K562 (cell line): ENCODE measurements around the gene PRELID3B. TPM values are rescaled to one million over a fixed set of nuclear protein-coding genes. Genes with fewer than 3 reads are reported as not detected.

ENCODE experiments used
- ARID3B ChIP-seq: fragments of 250-450 bp; sonication (Bioruptor Pico); IDR thresholded peaks from 2 replicates; pipeline ENCODE4 v1.4.0; 2020; ENCODE audit warnings: borderline replicate concordance
- HMG20B ChIP-seq: fragments of 250-450 bp; sonication (Bioruptor Pico); IDR thresholded peaks from 2 replicates; pipeline ENCODE4 v1.5.0; 2021; ENCODE audit warnings: mild to moderate bottlenecking
- POLR2G ChIP-seq: fragments of 200-400 bp; formaldehyde crosslinking; IDR thresholded peaks from 2 replicates; pipeline ENCODE4 v1.6.1; 2017; ENCODE audit warnings: low read depth, mild to moderate bottlenecking, antibody characterized with exemption, low read length, moderate library complexity
- PPARD ChIP-seq: fragments of 250-450 bp; sonication (Bioruptor Pico); IDR thresholded peaks from 2 replicates; pipeline ENCODE4 v1.8.0; 2022; ENCODE audit warnings: inconsistent platforms, mild to moderate bottlenecking, moderate library complexity
- RFX5 ChIP-seq: IDR thresholded peaks from 2 replicates; pipeline ENCODE4 v1.6.1; 2011; ENCODE audit warnings: low read depth, mild to moderate bottlenecking, improper control_type of control experiment, low read length
- SRSF1 ChIP-seq: fragments of 200-400 bp; formaldehyde crosslinking; IDR thresholded peaks from 2 replicates; pipeline ENCODE4 v1.6.1; 2017; ENCODE audit warnings: mild to moderate bottlenecking, low read depth, low read length, moderate library complexity
- USF2 ChIP-seq: sonication (generic); formaldehyde crosslinking; IDR thresholded peaks from 2 replicates; pipeline ENCODE4 v1.5.0; 2020; ENCODE audit warnings: missing genetic modification reagents
- ZNF12 ChIP-seq: sonication (generic); formaldehyde crosslinking; IDR thresholded peaks from 2 replicates; pipeline ENCODE4 v1.4.0; 2020; ENCODE audit warnings: mild to moderate bottlenecking, missing genetic modification reagents
- ZNF263 ChIP-seq: sonication (generic); formaldehyde crosslinking; IDR thresholded peaks from 2 replicates; pipeline ENCODE4 v1.8.0; 2022; ENCODE audit warnings: mild to moderate bottlenecking, missing genetic modification reagents, borderline replicate concordance
- ZNF764 ChIP-seq: fragments of 250-450 bp; sonication (Bioruptor Pico); IDR thresholded peaks from 2 replicates; pipeline ENCODE4 v1.4.0; 2020; ENCODE audit warnings: low read depth, mild to moderate bottlenecking, moderate library complexity
- polyA plus RNA-seq, 8 experiments: library from polyadenylated mRNA; depleted of rRNA in 4 of 8; stranded (reverse) in 5 of 8; unstranded in 3 of 8; fragments of >200 nt; fragmentation: Nextera tagmentation in 2 of 8; fragmentation: Illumina TruSeq in 1 of 8; extraction: Ambion mirVana in 2 of 8; extraction: Trizol in 1 of 8; gene quantifications; 2 replicates each; pipeline versions ENCODE4 v1.2.1 to v1.2.3, GENCODE V29; 2011 to 2014; ENCODE audit warnings: inconsistent platforms in 1 of 8, missing spikeins in 1 of 8
- total RNA-seq, 7 experiments: library from RNA; depleted of rRNA in 6 of 7; stranded (reverse); fragments of >200 nt in 6 of 7; fragmentation: Illumina TruSeq in 2 of 7; extraction: Trizol in 2 of 7; gene quantifications; 2 replicates each; pipeline versions ENCODE4 v1.2.1 to v1.2.3, GENCODE V29; 2011 to 2021; ENCODE audit warnings: low replicate concordance in 1 of 7

The PRELID3B gene
- total and polyA plus RNA-seq, 9 of the 15 experiments (the other 6 are each of a cell fraction or from before 2014, with no cell fraction given), result 77.0 to 186 (median 101) TPM

GRCh38 chr20:59031564-59032022, 11.0 kb downstream of the PRELID3B start (continued):
- TF ChIP-seq USF2, result peak; percentile 60
- no peak for TF ChIP-seq ZNF764 (CRISPR knock-in tag)
- TF ChIP-seq ZNF12, result 0 out of 2 replicates have a peak, but pooled peaks have one; percentile 29
- TF ChIP-seq RFX5, result no peak
- no peak for TF ChIP-seq SRSF1
- TF ChIP-seq PPARD (CRISPR knock-in tag), result 0 out of 2 replicates have a peak, but pooled peaks have one; percentile 60
- no peak for TF ChIP-seq ZNF263
- no peak for TF ChIP-seq ARID3B
- no peak for TF ChIP-seq POLR2G
- TF ChIP-seq HMG20B (CRISPR knock-in tag), result 0 out of 2 replicates have a peak, but pooled peaks have one; percentile 81
